K562 (cell line): ENCODE measurements around the gene DPPA2. TPM values are rescaled to one million over a fixed set of nuclear protein-coding genes. Genes with fewer than 3 reads are reported as not detected.

ENCODE experiments used
- ATAC-seq: fragments of 200-7000 bp; cut with Tn5 transposase; 3 replicates; pipeline ENCODE4 v1.9.1; 2020; ENCODE audit warnings: moderate library complexity
- BruUV-seq: library from RNA; stranded (reverse); fragments of 400-500 nt; replicated peaks from 2 replicates; lab custom pipeline; 2021; lab: Mats Ljungman, UMichigan
- CTCF ChIA-PET: fragments of 300-600 bp; formaldehyde crosslinking; extraction: SDS; loops from one replicate; lab custom pipeline; 2021; ENCODE audit warnings: low intra/inter-chr PET ratio; lab: Yijun Ruan, JAX
- POLR2A ChIA-PET: fragments of 300-600, 350-650 bp; sonication (Branson Sonifier 250); formaldehyde crosslinking; extraction: SDS; loops from one replicate; lab custom pipeline; 2021; ENCODE audit warnings: antibody characterized with exemption, inconsistent platforms; lab: Yijun Ruan, JAX
- DNase-seq, 4 experiments: peaks; one replicate each; pipeline versions ENCODE4 v3.0.0 to v3.0.0-alpha.2; 2011 to 2018; ENCODE audit warnings: low spot score in 3 of 4, mixed read lengths in 3 of 4; ENCODE audit errors: extremely low read depth in 1 of 4
- FAIRE-seq: peaks from 2 replicates; lab custom pipeline; 2011; peaks lifted over from hg19 to GRCh38; lab: Jason Lieb, UNC
- H2AFZ ChIP-seq: 2 replicates; pipeline ENCODE4 v1.6.0; 2011; ENCODE audit warnings: low read depth, low read length, control low read depth, inconsistent platforms
- H3K27ac ChIP-seq: fragments of 200-600 bp; 3 replicates; pipeline ENCODE4 v1.8.0; 2011; ENCODE audit warnings: low read depth, mild to moderate bottlenecking, control low read depth, inconsistent platforms, low read length, moderate library complexity, mixed read lengths; ENCODE audit errors: extremely low read depth
- H3K27me3 ChIP-seq, 2 experiments: fragments of 300-600 bp in 1 of 2; 2 replicates in 1 of 2; 3 replicates in 1 of 2; pipeline versions ENCODE4 v1.6.0 to v1.8.0; 2011; ENCODE audit warnings: inconsistent platforms in 2 of 2, low read length in 2 of 2, mild to moderate bottlenecking in 1 of 2, mixed read lengths in 1 of 2, moderate library complexity in 1 of 2; ENCODE audit not compliant: control insufficient read depth in 2 of 2, insufficient read depth in 2 of 2
- H3K36me3 ChIP-seq: fragments of 300-600 bp; 3 replicates; pipeline ENCODE4 v1.8.0; 2011; ENCODE audit warnings: mild to moderate bottlenecking, low read length, inconsistent platforms; ENCODE audit not compliant: control insufficient read depth, insufficient read depth
- H3K4me1 ChIP-seq, 2 experiments: fragments of 200-600 bp in 1 of 2; replicated peaks in 1 of 2; 2 replicates in 1 of 2; 3 replicates in 1 of 2; pipeline versions ENCODE4 v1.5.1 to v1.8.0; 2011; ENCODE audit warnings: inconsistent platforms in 2 of 2, low read length in 2 of 2, mild to moderate bottlenecking in 1 of 2, mixed read lengths in 1 of 2, moderate library complexity in 1 of 2; ENCODE audit not compliant: control insufficient read depth in 2 of 2, insufficient read depth in 2 of 2
- H3K4me2 ChIP-seq: 2 replicates; pipeline ENCODE4 v1.6.1; 2011; ENCODE audit warnings: low read length, control low read depth, inconsistent platforms, mixed read lengths; ENCODE audit not compliant: insufficient read depth
- H3K4me3 ChIP-seq: fragments of 200-600 bp; sonication (generic), shearing (Covaris generic); 2 replicates; pipeline ENCODE4 v1.5.1; 2016; ENCODE audit warnings: control low read depth, inconsistent platforms
- H3K79me2 ChIP-seq: fragments of 200-600 bp; 3 replicates; pipeline ENCODE4 v1.8.0; 2011; ENCODE audit warnings: low read length, inconsistent platforms; ENCODE audit not compliant: control insufficient read depth, insufficient read depth
- H3K9ac ChIP-seq, 2 experiments: 2 replicates each; pipeline versions ENCODE4 v1.6.0 to v1.6.1; 2011; ENCODE audit warnings: low read depth in 2 of 2, low read length in 2 of 2, control low read depth in 1 of 2, inconsistent platforms in 1 of 2, mild to moderate bottlenecking in 1 of 2, mixed read lengths in 1 of 2; ENCODE audit not compliant: insufficient read depth in 1 of 2
- H3K9me1 ChIP-seq: one replicate; pipeline ENCODE4 v1.6.0; 2011; ENCODE audit warnings: inconsistent platforms, mild to moderate bottlenecking, low read length, moderate library complexity; ENCODE audit not compliant: control insufficient read depth, insufficient read depth
- H3K9me3 ChIP-seq: replicated peaks from 2 replicates; pipeline ENCODE4 v1.5.1; 2011; ENCODE audit warnings: low read depth, low read length, inconsistent platforms; ENCODE audit not compliant: control insufficient read depth, insufficient read depth
- H4K20me1 ChIP-seq: replicated peaks from 2 replicates; pipeline ENCODE4 v1.6.1; 2011; ENCODE audit warnings: low read length, inconsistent platforms, mixed read lengths; ENCODE audit not compliant: control insufficient read depth, insufficient read depth
- FOSL1 ChIP-seq: fragments of 200-800 bp; sonication (Bioruptor generic); conservative IDR thresholded peaks from 2 replicates; pipeline ENCODE4 v1.6.1; 2016; ENCODE audit warnings: missing genetic modification characterization, missing compliant biosample characterization
- MED1 ChIP-seq: sonication (generic); formaldehyde crosslinking; IDR thresholded peaks from 2 replicates; pipeline ENCODE4 v1.8.1; 2023; ENCODE audit warnings: missing genetic modification reagents, borderline replicate concordance
- TFAM ChIP-seq: fragments of 250-450 bp; sonication (Bioruptor Pico); conservative IDR thresholded peaks from 2 replicates; pipeline ENCODE4 v1.5.0; 2021; ENCODE audit warnings: mild to moderate bottlenecking, moderate library complexity
- ZNF134 ChIP-seq: fragments of 250-450 bp; sonication (Bioruptor Pico); conservative IDR thresholded peaks from 2 replicates; pipeline ENCODE4 v1.4.0; 2020
- in situ Hi-C: fragments of 300-500 bp; cut with MboI; formaldehyde crosslinking; loops from 4 replicates; pipeline ENCODE4 v1.15.0; 2018; ENCODE audit warnings: inconsistent platforms, mixed read lengths
- intact Hi-C: fragments of 100-400 bp; cut with micrococcal nuclease; formaldehyde crosslinking; loops from 2 replicates; pipeline ENCODE4 v1.14.2; 2022
- polyA plus RNA-seq, 8 experiments: library from polyadenylated mRNA; depleted of rRNA in 4 of 8; stranded (reverse) in 5 of 8; unstranded in 3 of 8; fragments of >200 nt; fragmentation: Nextera tagmentation in 2 of 8; fragmentation: Illumina TruSeq in 1 of 8; extraction: Ambion mirVana in 2 of 8; extraction: Trizol in 1 of 8; gene quantifications; 2 replicates each; pipeline versions ENCODE4 v1.2.1 to v1.2.3, GENCODE V29; 2011 to 2014; ENCODE audit warnings: inconsistent platforms in 1 of 8, missing spikeins in 1 of 8
- total RNA-seq, 7 experiments: library from RNA; depleted of rRNA in 6 of 7; stranded (reverse); fragments of >200 nt in 6 of 7; fragmentation: Illumina TruSeq in 2 of 7; extraction: Trizol in 2 of 7; gene quantifications; 2 replicates each; pipeline versions ENCODE4 v1.2.1 to v1.2.3, GENCODE V29; 2011 to 2021; ENCODE audit warnings: low replicate concordance in 1 of 7
- TF ChIP-seq, protein P1 (sequence below): sonication (generic); formaldehyde crosslinking; IDR thresholded peaks from 2 replicates; pipeline ENCODE4 v1.8.1; 2023; ENCODE audit warnings: missing genetic modification reagents, mild to moderate bottlenecking, borderline replicate concordance
- TF ChIP-seq, protein P2 (sequence below): fragments of 250-450 bp; sonication (Bioruptor Pico); IDR thresholded peaks from 2 replicates; pipeline ENCODE4 v1.8.0; 2021; ENCODE audit warnings: mild to moderate bottlenecking, moderate library complexity
- TF ChIP-seq, protein P3 (sequence below): fragments of 250-450 bp; sonication (Bioruptor Pico); IDR thresholded peaks from 2 replicates; pipeline ENCODE4 v1.8.0; 2022; ENCODE audit warnings: moderate library complexity, mild to moderate bottlenecking, inconsistent platforms

Gene DPPA2
- total and polyA plus RNA-seq, 9 of the 15 experiments (the other 6 are each of a cell fraction or from before 2014, with no cell fraction given): 0.04 TPM; not detected in 8

DNA sequence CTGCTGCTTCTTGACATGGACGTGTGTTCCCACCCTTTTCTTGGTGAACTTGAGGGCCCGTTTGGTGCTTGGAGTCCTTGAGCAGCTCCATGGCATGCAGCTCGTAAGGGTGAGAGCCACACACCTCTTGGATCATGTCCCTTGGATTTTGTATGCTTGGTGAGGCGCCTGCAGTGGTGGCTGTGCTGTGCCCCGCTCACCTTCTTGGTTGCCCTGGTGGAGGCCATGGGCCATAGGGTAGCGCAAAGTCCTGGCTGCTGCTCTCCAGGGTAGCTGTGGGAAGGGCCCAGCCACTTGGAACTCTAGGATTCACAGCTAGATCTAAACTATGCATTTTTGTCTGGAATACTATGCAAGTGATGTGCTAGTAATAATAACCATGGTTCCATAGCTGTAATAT lies 47.8 kb upstream of the DPPA2 start (continued):
- TF ChIP-seq TFAM: no peak
- TF ChIP-seq, all 486 proteins: peak for 0

DNA sequence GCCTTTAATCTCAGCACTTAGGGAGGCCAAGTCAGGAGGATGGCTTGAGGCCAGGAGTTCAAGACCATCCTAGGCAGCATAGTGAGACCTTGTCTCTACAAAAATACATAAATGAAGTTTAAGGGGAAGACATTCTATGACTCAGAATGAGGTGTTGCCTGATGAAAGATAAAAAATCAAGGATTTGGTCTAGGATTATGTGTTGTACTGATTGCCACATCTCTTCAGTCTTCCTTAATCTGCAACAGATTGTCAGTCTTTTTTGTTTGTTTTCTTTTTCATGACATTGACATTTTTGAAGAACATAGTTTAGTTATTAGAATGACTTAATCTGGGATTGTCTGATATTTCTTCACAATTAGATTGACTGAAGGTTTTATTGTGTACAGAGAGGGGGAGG lies 47.3 kb upstream of the DPPA2 start:
- TF ChIP-seq, protein P1, sequence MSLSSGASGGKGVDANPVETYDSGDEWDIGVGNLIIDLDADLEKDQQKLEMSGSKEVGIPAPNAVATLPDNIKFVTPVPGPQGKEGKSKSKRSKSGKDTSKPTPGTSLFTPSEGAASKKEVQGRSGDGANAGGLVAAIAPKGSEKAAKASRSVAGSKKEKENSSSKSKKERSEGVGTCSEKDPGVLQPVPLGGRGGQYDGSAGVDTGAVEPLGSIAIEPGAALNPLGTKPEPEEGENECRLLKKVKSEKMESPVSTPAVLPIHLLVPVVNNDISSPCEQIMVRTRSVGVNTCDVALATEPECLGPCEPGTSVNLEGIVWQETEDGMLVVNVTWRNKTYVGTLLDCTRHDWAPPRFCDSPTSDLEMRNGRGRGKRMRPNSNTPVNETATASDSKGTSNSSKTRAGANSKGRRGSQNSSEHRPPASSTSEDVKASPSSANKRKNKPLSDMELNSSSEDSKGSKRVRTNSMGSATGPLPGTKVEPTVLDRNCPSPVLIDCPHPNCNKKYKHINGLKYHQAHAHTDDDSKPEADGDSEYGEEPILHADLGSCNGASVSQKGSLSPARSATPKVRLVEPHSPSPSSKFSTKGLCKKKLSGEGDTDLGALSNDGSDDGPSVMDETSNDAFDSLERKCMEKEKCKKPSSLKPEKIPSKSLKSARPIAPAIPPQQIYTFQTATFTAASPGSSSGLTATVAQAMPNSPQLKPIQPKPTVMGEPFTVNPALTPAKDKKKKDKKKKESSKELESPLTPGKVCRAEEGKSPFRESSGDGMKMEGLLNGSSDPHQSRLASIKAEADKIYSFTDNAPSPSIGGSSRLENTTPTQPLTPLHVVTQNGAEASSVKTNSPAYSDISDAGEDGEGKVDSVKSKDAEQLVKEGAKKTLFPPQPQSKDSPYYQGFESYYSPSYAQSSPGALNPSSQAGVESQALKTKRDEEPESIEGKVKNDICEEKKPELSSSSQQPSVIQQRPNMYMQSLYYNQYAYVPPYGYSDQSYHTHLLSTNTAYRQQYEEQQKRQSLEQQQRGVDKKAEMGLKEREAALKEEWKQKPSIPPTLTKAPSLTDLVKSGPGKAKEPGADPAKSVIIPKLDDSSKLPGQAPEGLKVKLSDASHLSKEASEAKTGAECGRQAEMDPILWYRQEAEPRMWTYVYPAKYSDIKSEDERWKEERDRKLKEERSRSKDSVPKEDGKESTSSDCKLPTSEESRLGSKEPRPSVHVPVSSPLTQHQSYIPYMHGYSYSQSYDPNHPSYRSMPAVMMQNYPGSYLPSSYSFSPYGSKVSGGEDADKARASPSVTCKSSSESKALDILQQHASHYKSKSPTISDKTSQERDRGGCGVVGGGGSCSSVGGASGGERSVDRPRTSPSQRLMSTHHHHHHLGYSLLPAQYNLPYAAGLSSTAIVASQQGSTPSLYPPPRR: no peak
- TF ChIP-seq MED1 (CRISPR knock-in tag) (no peak), ZNF134 (CRISPR knock-in tag) (no peak), FOSL1 (tag) (no peak)
- TF ChIP-seq, protein P2, sequence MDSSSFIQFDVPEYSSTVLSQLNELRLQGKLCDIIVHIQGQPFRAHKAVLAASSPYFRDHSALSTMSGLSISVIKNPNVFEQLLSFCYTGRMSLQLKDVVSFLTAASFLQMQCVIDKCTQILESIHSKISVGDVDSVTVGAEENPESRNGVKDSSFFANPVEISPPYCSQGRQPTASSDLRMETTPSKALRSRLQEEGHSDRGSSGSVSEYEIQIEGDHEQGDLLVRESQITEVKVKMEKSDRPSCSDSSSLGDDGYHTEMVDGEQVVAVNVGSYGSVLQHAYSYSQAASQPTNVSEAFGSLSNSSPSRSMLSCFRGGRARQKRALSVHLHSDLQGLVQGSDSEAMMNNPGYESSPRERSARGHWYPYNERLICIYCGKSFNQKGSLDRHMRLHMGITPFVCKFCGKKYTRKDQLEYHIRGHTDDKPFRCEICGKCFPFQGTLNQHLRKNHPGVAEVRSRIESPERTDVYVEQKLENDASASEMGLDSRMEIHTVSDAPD (CRISPR knock-in tag): no peak
- TF ChIP-seq, protein P3, sequence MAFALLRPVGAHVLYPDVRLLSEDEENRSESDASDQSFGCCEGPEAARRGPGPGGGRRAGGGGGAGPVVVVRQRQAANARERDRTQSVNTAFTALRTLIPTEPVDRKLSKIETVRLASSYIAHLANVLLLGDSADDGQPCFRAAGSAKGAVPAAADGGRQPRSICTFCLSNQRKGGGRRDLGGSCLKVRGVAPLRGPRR (CRISPR knock-in tag): no peak
- TF ChIP-seq, all 486 proteins: peak for 0
- Histone ChIP-seq H3K4me3 (no peak overlapping the region), H3K27ac (no peak overlapping the region), H3K9ac (no peak overlapping the region), H3K4me2 (no peak overlapping the region), H3K9me1 (no peaks in the 10 kb centered on the region), H2AFZ (no peak overlapping the region), H4K20me1 (no peaks in the 10 kb centered on the region), H3K9me3 (no peaks in the 10 kb centered on the region), H3K4me1 (no peaks in the 10 kb centered on the region), H3K36me3 (no peaks in the 10 kb centered on the region), H3K27me3 (no peaks in the 10 kb centered on the region), H3K79me2 (no peaks in the 10 kb centered on the region)
- ATAC-seq: no peak
- FAIRE-seq: no peak
- intact Hi-C loops (no loop called here), in situ Hi-C loops (no loop called here)
- BruUV-seq: no TSS peak
- no peak for DNase-seq
- CTCF ChIA-PET: no interaction called here
- POLR2A ChIA-PET: no interaction called here
